ENCODE results near the gene MAPK14. TPM values are rescaled to one million over a fixed set of nuclear protein-coding genes. Genes with fewer than 3 reads are reported as not detected.

The MAPK14 gene
- total and polyA plus RNA-seq, 9 of the 15 experiments (the other 6 are each of a cell fraction or from before 2014, with no cell fraction given), result 8.8 to 62.7 (median 35.5) TPM

GRCh38 chr6:36028088-36028876 lies 674 bp downstream of the MAPK14 start (continued):
- TF ChIP-seq CTCFL (IDR thresholded peaks at IDR 0.05; ENCODE audit: borderline replicate concordance, insufficient read depth, low read depth, low read length, poor library complexity, severe bottlenecking) (no peak), HNRNPLL (IDR thresholded peaks at IDR 0.05; ENCODE audit: low read depth, low read length, poor library complexity, severe bottlenecking) (no peak), WHSC1 (IDR thresholded peaks at IDR 0.05; ENCODE audit: low read length) (no peak), RBM14 (IDR thresholded peaks at IDR 0.05; ENCODE audit: borderline replicate concordance, insufficient read depth, low read depth, low read length) (0 out of 2 replicates have a peak, but pooled peaks have one; percentile 32), FUS (optimal IDR thresholded peaks at IDR 0.05; ENCODE audit: low read depth, low read length) (no peak), ZNF707 (CRISPR knock-in tag; conservative IDR thresholded peaks at IDR 0.05) (no peak), SIX5 (IDR thresholded peaks at IDR 0.05; ENCODE audit: borderline replicate concordance in 1 of 2, insufficient read depth in 1 of 2, low read depth in 1 of 2, low read length in 2 of 2) (no peak), JUNB (CRISPR knock-in tag; conservative IDR thresholded peaks at IDR 0.05) (no peak), SMARCB1 (IDR thresholded peaks at IDR 0.05; ENCODE audit: insufficient read length, low read depth) (peak; percentile 9), ZNF121 (CRISPR knock-in tag; conservative IDR thresholded peaks at IDR 0.05) (no peak), PHB2 (IDR thresholded peaks at IDR 0.05; ENCODE audit: low read depth) (no peak), ZNF140 (CRISPR knock-in tag; IDR thresholded peaks at IDR 0.05) (no peak), PRMT5 (CRISPR knock-in tag; IDR thresholded peaks at IDR 0.05) (no peak), TGIF2 (CRISPR knock-in tag; IDR thresholded peaks at IDR 0.05) (no peak), ZFP1 (CRISPR knock-in tag; IDR thresholded peaks at IDR 0.05) (no peak), TAF9B (IDR thresholded peaks at IDR 0.05; ENCODE audit: partially characterized antibody) (no peak)
- TF ChIP-seq, protein P1, sequence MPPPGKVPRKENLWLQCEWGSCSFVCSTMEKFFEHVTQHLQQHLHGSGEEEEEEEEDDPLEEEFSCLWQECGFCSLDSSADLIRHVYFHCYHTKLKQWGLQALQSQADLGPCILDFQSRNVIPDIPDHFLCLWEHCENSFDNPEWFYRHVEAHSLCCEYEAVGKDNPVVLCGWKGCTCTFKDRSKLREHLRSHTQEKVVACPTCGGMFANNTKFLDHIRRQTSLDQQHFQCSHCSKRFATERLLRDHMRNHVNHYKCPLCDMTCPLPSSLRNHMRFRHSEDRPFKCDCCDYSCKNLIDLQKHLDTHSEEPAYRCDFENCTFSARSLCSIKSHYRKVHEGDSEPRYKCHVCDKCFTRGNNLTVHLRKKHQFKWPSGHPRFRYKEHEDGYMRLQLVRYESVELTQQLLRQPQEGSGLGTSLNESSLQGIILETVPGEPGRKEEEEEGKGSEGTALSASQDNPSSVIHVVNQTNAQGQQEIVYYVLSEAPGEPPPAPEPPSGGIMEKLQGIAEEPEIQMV (tag; conservative IDR thresholded peaks at IDR 0.05; ENCODE audit: low read depth), result no peak
- TF ChIP-seq, protein P2, sequence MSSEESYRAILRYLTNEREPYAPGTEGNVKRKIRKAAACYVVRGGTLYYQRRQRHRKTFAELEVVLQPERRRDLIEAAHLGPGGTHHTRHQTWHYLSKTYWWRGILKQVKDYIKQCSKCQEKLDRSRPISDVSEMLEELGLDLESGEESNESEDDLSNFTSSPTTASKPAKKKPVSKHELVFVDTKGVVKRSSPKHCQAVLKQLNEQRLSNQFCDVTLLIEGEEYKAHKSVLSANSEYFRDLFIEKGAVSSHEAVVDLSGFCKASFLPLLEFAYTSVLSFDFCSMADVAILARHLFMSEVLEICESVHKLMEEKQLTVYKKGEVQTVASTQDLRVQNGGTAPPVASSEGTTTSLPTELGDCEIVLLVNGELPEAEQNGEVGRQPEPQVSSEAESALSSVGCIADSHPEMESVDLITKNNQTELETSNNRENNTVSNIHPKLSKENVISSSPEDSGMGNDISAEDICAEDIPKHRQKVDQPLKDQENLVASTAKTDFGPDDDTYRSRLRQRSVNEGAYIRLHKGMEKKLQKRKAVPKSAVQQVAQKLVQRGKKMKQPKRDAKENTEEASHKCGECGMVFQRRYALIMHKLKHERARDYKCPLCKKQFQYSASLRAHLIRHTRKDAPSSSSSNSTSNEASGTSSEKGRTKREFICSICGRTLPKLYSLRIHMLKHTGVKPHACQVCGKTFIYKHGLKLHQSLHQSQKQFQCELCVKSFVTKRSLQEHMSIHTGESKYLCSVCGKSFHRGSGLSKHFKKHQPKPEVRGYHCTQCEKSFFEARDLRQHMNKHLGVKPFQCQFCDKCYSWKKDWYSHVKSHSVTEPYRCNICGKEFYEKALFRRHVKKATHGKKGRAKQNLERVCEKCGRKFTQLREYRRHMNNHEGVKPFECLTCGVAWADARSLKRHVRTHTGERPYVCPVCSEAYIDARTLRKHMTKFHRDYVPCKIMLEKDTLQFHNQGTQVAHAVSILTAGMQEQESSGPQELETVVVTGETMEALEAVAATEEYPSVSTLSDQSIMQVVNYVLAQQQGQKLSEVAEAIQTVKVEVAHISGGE (CRISPR knock-in tag; IDR thresholded peaks at IDR 0.05), result no peak; a peak in 1 of 6 replicates
